ENCODE data around the gene SRRM4. TPM values are rescaled to one million over a fixed set of nuclear protein-coding genes. Genes with fewer than 3 reads are reported as not detected.

SRRM4 gene
- total RNA-seq, 1 donor from 2014 or later: 0.19 TPM

GRCh38 chr12:119044094-119044493, 62.8 kb downstream of the SRRM4 start:
- no peak for TF ChIP-seq CTCF (IDR thresholded peaks at IDR 0.05; ENCODE audit: borderline replicate concordance)
- intact Hi-C loops (cut with micrococcal nuclease): no loop called here

GRCh38 chr12:119047641-119048040, 66.3 kb downstream of the SRRM4 start:
- no peak for DNase-seq
- Histone ChIP-seq H3K27ac (replicated peaks) (no peak overlapping the region), H3K27me3 (ENCODE audit: low read depth) (peaks cover 3% of the 10 kb centered on the region), H3K4me1 (no peaks in the 10 kb centered on the region), H3K9me3 (replicated peaks) (peaks cover 13% of the 10 kb centered on the region), H3K36me3 (no peaks in the 10 kb centered on the region), H3K4me3 (no peak overlapping the region)
- intact Hi-C loops (cut with micrococcal nuclease): no loop called here
- no peak for TF ChIP-seq CTCF (IDR thresholded peaks at IDR 0.05; ENCODE audit: borderline replicate concordance)

More at GRCh38 chr12:119044094-119044493, 62.8 kb downstream of the SRRM4 start:
- H3K27ac ChIP-seq (replicated peaks): no peak overlapping the region
- H3K4me3 ChIP-seq: no peak overlapping the region
- no peaks in the 10 kb centered on the region for H3K4me1 ChIP-seq
- no peak for DNase-seq
- H3K36me3 ChIP-seq: no peaks in the 10 kb centered on the region
- peaks cover 2% of the 10 kb centered on the region for H3K9me3 ChIP-seq (replicated peaks)
- H3K27me3 ChIP-seq (ENCODE audit: low read depth): peaks cover 27% of the 10 kb centered on the region

GRCh38 chr12:119050663-119051062, 69.3 kb downstream of the SRRM4 start:
- H3K27ac ChIP-seq (replicated peaks): no peak overlapping the region
- H3K36me3 ChIP-seq: no peaks in the 10 kb centered on the region
- H3K9me3 ChIP-seq (replicated peaks): peaks cover 13% of the 10 kb centered on the region
- no peak overlapping the region for H3K4me3 ChIP-seq
- peaks cover 3% of the 10 kb centered on the region for H3K27me3 ChIP-seq (ENCODE audit: low read depth)
- no peak for DNase-seq
- no peaks in the 10 kb centered on the region for H3K4me1 ChIP-seq
- TF ChIP-seq CTCF (IDR thresholded peaks at IDR 0.05; ENCODE audit: borderline replicate concordance): no peak
- intact Hi-C loops (cut with micrococcal nuclease): no loop called here

- no peak overlapping the region for H3K27ac ChIP-seq (replicated peaks)
- H3K4me3 ChIP-seq: no peak overlapping the region
- TF ChIP-seq CTCF (IDR thresholded peaks at IDR 0.05; ENCODE audit: borderline replicate concordance): no peak
- no peaks in the 10 kb centered on the region for H3K4me1 ChIP-seq
- no peaks in the 10 kb centered on the region for H3K36me3 ChIP-seq
- H3K9me3 ChIP-seq (replicated peaks): peaks cover 13% of the 10 kb centered on the region
- DNase-seq: no peak
- H3K27me3 ChIP-seq (ENCODE audit: low read depth): peaks cover 11% of the 10 kb centered on the region
- intact Hi-C loops (cut with micrococcal nuclease): no loop called here
Observed at GRCh38 chr12:119051474-119051873, 70.1 kb downstream of the SRRM4 start.

- no peak overlapping the region for H3K27ac ChIP-seq (replicated peaks)
- intact Hi-C loops (cut with micrococcal nuclease): no loop called here
- no peak overlapping the region for H3K4me3 ChIP-seq
- no peak for DNase-seq
- peaks cover 11% of the 10 kb centered on the region for H3K27me3 ChIP-seq (ENCODE audit: low read depth)
- peaks cover 13% of the 10 kb centered on the region for H3K9me3 ChIP-seq (replicated peaks)
- H3K4me1 ChIP-seq: no peaks in the 10 kb centered on the region
- no peak for TF ChIP-seq CTCF (IDR thresholded peaks at IDR 0.05; ENCODE audit: borderline replicate concordance)
- no peaks in the 10 kb centered on the region for H3K36me3 ChIP-seq
Observed at GRCh38 chr12:119052001-119052400, 70.7 kb downstream of the SRRM4 start.

GRCh38 chr12:119055977-119056376, 74.6 kb downstream of the SRRM4 start:
- H3K36me3 ChIP-seq: no peaks in the 10 kb centered on the region
- H3K9me3 ChIP-seq (replicated peaks): no peaks in the 10 kb centered on the region
- no peak overlapping the region for H3K4me3 ChIP-seq
- intact Hi-C loops (cut with micrococcal nuclease): no loop called here
- H3K4me1 ChIP-seq: no peaks in the 10 kb centered on the region
- no peak for TF ChIP-seq CTCF (IDR thresholded peaks at IDR 0.05; ENCODE audit: borderline replicate concordance)
- H3K27ac ChIP-seq (replicated peaks): no peak overlapping the region
- peaks cover 29% of the 10 kb centered on the region for H3K27me3 ChIP-seq (ENCODE audit: low read depth)
- no peak for DNase-seq
